H1 (cell line): ENCODE results near the gene FRMD4A. TPM values are rescaled to one million over a fixed set of nuclear protein-coding genes. Genes with fewer than 3 reads are reported as not detected.

Experiments
- CTCF ChIA-PET: fragments of 300-600 bp; sonication (Branson Sonifier 250); formaldehyde crosslinking; loops from one replicate; lab custom pipeline; 2021; ENCODE audit not compliant: partially characterized antibody; lab: Charles Lee
- POLR2A ChIA-PET: fragments of 300-600 bp; sonication (Branson Sonifier 250); formaldehyde crosslinking; loops from one replicate; lab custom pipeline; 2021; ENCODE audit warnings: inconsistent platforms; ENCODE audit not compliant: partially characterized antibody; lab: Charles Lee
- DNase-seq, 2 experiments: peaks; one replicate each; pipeline versions ENCODE4 v3.0.0 to v3.0.0-alpha.2; 2010 to 2022; ENCODE audit warnings: low spot score in 2 of 2, low read depth in 1 of 2, mixed read lengths in 1 of 2
- FAIRE-seq: peaks from 2 replicates; lab custom pipeline; 2011; peaks lifted over from hg19 to GRCh38; lab: Jason Lieb, UNC
- H2AFZ ChIP-seq: 2 replicates; pipeline ENCODE4 v1.8.1; 2012; ENCODE audit warnings: low read length, inconsistent platforms
- H2AK5ac ChIP-seq: 2 replicates; pipeline ENCODE4 v1.6.1; 2013; ENCODE audit warnings: low read depth, low read length
- H2BK120ac ChIP-seq: replicated peaks from 2 replicates; pipeline ENCODE3; 2013; ENCODE audit warnings: low read depth, low read length, inconsistent platforms
- H2BK12ac ChIP-seq: 2 replicates; pipeline ENCODE4 v1.6.1; 2013; ENCODE audit warnings: low read depth, low read length
- H2BK15ac ChIP-seq: 2 replicates; pipeline ENCODE4 v1.6.1; 2013; ENCODE audit warnings: low read length
- H2BK20ac ChIP-seq: 2 replicates; pipeline ENCODE4 v1.6.1; 2013; ENCODE audit warnings: low read length
- H2BK5ac ChIP-seq: 2 replicates; pipeline ENCODE4 v1.6.1; 2013; ENCODE audit warnings: low read depth, low read length
- H3K14ac ChIP-seq: 2 replicates; pipeline ENCODE4 v1.6.1; 2013; ENCODE audit warnings: inconsistent platforms; ENCODE audit not compliant: insufficient read length
- H3K18ac ChIP-seq: 2 replicates; pipeline ENCODE4 v1.6.1; 2013; ENCODE audit warnings: low read length; ENCODE audit errors: extremely low read depth
- H3K23ac ChIP-seq: 2 replicates; pipeline ENCODE4 v1.6.1; 2013; ENCODE audit warnings: inconsistent platforms; ENCODE audit not compliant: insufficient read length
- H3K23me2 ChIP-seq: 2 replicates; pipeline ENCODE4 v1.6.1; 2013; ENCODE audit warnings: low read depth, low read length
- H3K27ac ChIP-seq: 2 replicates; pipeline ENCODE4 v1.6.1; 2011; ENCODE audit warnings: low read depth, low read length, inconsistent platforms
- H3K27me3 ChIP-seq, 4 experiments: replicated peaks in 1 of 4; 1 replicate in 1 of 4; 2 replicates in 3 of 4; pipeline versions ENCODE4 v1.6.1 to v1.8.1; 2011 to 2013; ENCODE audit warnings: low read length in 3 of 4, mild to moderate bottlenecking in 3 of 4, inconsistent platforms in 2 of 4, mixed read lengths in 2 of 4, moderate library complexity in 1 of 4; ENCODE audit not compliant: control insufficient read depth in 3 of 4, insufficient read depth in 3 of 4; ENCODE audit errors: extremely low read depth in 1 of 4
- H3K36me3 ChIP-seq, 4 experiments: 2 replicates each; pipeline versions ENCODE4 v1.6.1 to v1.8.1; 2011 to 2013; ENCODE audit warnings: mild to moderate bottlenecking in 4 of 4, low read length in 3 of 4, moderate library complexity in 2 of 4, control low read depth in 1 of 4, inconsistent platforms in 1 of 4; ENCODE audit not compliant: insufficient read depth in 4 of 4, control insufficient read depth in 2 of 4
- H3K4ac ChIP-seq: replicated peaks from 2 replicates; pipeline ENCODE3; 2013; ENCODE audit warnings: low read length, low read depth, mixed read lengths, inconsistent platforms; ENCODE audit not compliant: insufficient read length
- H3K4me1 ChIP-seq, 4 experiments: replicated peaks in 1 of 4; 1 replicate in 1 of 4; 2 replicates in 3 of 4; pipeline versions ENCODE4 v1.6.1 to v1.8.1; 2011 to 2013; ENCODE audit warnings: low read length in 3 of 4, inconsistent platforms in 2 of 4, mixed read lengths in 1 of 4; ENCODE audit not compliant: insufficient read depth in 4 of 4, control insufficient read depth in 3 of 4
- H3K4me2 ChIP-seq, 2 experiments: 2 replicates each; pipeline versions ENCODE4 v1.6.1 to v1.8.1; 2011 to 2013; ENCODE audit warnings: low read depth in 2 of 2, low read length in 2 of 2, control low read depth in 1 of 2, inconsistent platforms in 1 of 2, mild to moderate bottlenecking in 1 of 2; ENCODE audit not compliant: insufficient read depth in 1 of 2
- H3K4me3 ChIP-seq, 4 experiments: fragments of 200-600, 300-600 bp in 1 of 4; sonication (generic), shearing (Covaris generic), sonication (Bioruptor Twin) in 1 of 4; 2 replicates each; pipeline versions ENCODE4 v1.5.1 to v1.8.1; 2011 to 2016; ENCODE audit warnings: low read length in 4 of 4, low read depth in 3 of 4, control low read depth in 2 of 4, inconsistent platforms in 2 of 4, mild to moderate bottlenecking in 2 of 4, mixed read lengths in 1 of 4, moderate library complexity in 1 of 4; ENCODE audit not compliant: insufficient read depth in 2 of 4; ENCODE audit errors: extremely low read depth in 1 of 4
- H3K56ac ChIP-seq: replicated peaks from 2 replicates; pipeline ENCODE3; 2013; ENCODE audit warnings: low read depth, mild to moderate bottlenecking, mixed read lengths, low read length, inconsistent platforms; ENCODE audit not compliant: insufficient read length
- H3K79me1 ChIP-seq: 2 replicates; pipeline ENCODE4 v1.6.1; 2013; ENCODE audit warnings: low read depth, low read length, control low read depth
- H3K79me2 ChIP-seq, 2 experiments: 2 replicates each; pipeline versions ENCODE4 v1.6.1 to v1.8.1; 2012 to 2013; ENCODE audit warnings: low read length in 2 of 2, mild to moderate bottlenecking in 2 of 2, inconsistent platforms in 1 of 2; ENCODE audit not compliant: insufficient read depth in 2 of 2, control insufficient read depth in 1 of 2
- H3K9ac ChIP-seq, 4 experiments: replicated peaks in 1 of 4; 1 replicate in 1 of 4; 2 replicates in 3 of 4; pipeline versions ENCODE4 v1.6.1 to v1.8.1; 2011 to 2013; ENCODE audit warnings: low read depth in 3 of 4, low read length in 3 of 4, control low read depth in 2 of 4, mild to moderate bottlenecking in 2 of 4, moderate library complexity in 2 of 4, inconsistent platforms in 1 of 4; ENCODE audit errors: extremely low read depth in 1 of 4
- H3K9me3 ChIP-seq, 2 experiments: 2 replicates each; pipeline versions ENCODE4 v1.6.1 to v1.8.1; 2012 to 2013; ENCODE audit warnings: mild to moderate bottlenecking in 2 of 2, moderate library complexity in 2 of 2, control low read depth in 1 of 2, inconsistent platforms in 1 of 2, low read depth in 1 of 2, low read length in 1 of 2, mixed read lengths in 1 of 2; ENCODE audit not compliant: insufficient read depth in 2 of 2
- H4K20me1 ChIP-seq, 2 experiments: replicated peaks in 1 of 2; 2 replicates each; pipeline versions ENCODE3 to v1.8.1; 2011 to 2013; ENCODE audit warnings: inconsistent platforms in 2 of 2, low read length in 2 of 2, mild to moderate bottlenecking in 1 of 2; ENCODE audit not compliant: insufficient read depth in 2 of 2, control insufficient read depth in 1 of 2
- H4K5ac ChIP-seq: 2 replicates; pipeline ENCODE4 v1.6.1; 2013; ENCODE audit warnings: low read length, low read depth, mixed read lengths, inconsistent platforms; ENCODE audit not compliant: insufficient read length
- H4K8ac ChIP-seq: 2 replicates; pipeline ENCODE4 v1.8.0; 2013; ENCODE audit warnings: mild to moderate bottlenecking, moderate library complexity, low read length, inconsistent platforms; ENCODE audit not compliant: insufficient read depth; ENCODE audit errors: extremely low read depth
- H4K91ac ChIP-seq: replicated peaks from 2 replicates; pipeline ENCODE3; 2013; ENCODE audit warnings: low read length, mixed read lengths, inconsistent platforms; ENCODE audit not compliant: insufficient read length
- ATF3 ChIP-seq: IDR thresholded peaks from 2 replicates; pipeline ENCODE4 v1.6.1; 2011; ENCODE audit warnings: low read depth, mild to moderate bottlenecking, low read length; ENCODE audit not compliant: insufficient read depth
- JUND ChIP-seq: IDR thresholded peaks from 2 replicates; pipeline ENCODE4 v1.6.1; 2011; ENCODE audit warnings: mild to moderate bottlenecking, improper control_type of control experiment, low read length
- WGBS, 2 experiments: shearing (Covaris generic) in 1 of 2; methylation state at CpG; one replicate each; pipeline versions ENCODE4 v1.1.6 to v1.1.7; 2013 to 2015; ENCODE audit warnings: low lambda C conversion rate in 2 of 2, mixed read lengths in 2 of 2, inconsistent platforms in 1 of 2, low coverage in 1 of 2, missing lambda C conversion rate in 1 of 2; ENCODE audit not compliant: insufficient replicate concordance in 2 of 2, insufficient coverage in 1 of 2, insufficient read length in 1 of 2; ENCODE audit errors: extremely low coverage in 1 of 2, missing lambda C conversion rate in 1 of 2; 5-methylcytosine and 5-hydroxymethylcytosine counted together
- polyA plus RNA-seq, 7 experiments: library from polyadenylated mRNA; depleted of rRNA in 3 of 7; stranded (reverse) in 5 of 7; unstranded in 2 of 7; fragments of >200 nt in 5 of 7; fragments of 200-250 nt in 2 of 7; gene quantifications; 1 replicate in 5 of 7; 2 replicates in 1 of 7; 4 replicates in 1 of 7; pipeline versions ENCODE4 v1.2.1 to v1.2.3, GENCODE V29; 2011 to 2013; ENCODE audit warnings: missing spikeins in 2 of 7, mixed read lengths in 2 of 7
- total RNA-seq: library from RNA; stranded (reverse); fragmentation: NEBNext Ultra II Directional; extraction: Animal tissue kit (Norgen Biotek cat#: 25700); gene quantifications from 2 replicates; pipeline ENCODE4 v1.2.1, GENCODE V29; 2021

FRMD4A gene
- total and polyA plus RNA-seq, 2 of the 8 experiments (the other 6 are each of a cell fraction or from before 2014, with no cell fraction given), result 38.6 to 39.6 TPM

GRCh38 chr10:14014423-14014822, 316.3 kb downstream of the FRMD4A start:
- H3K18ac ChIP-seq, result no peak overlapping the region
- peaks cover 5 to 11% (median 9%) of the 10 kb centered on the region in 4 experiments; a peak in 6 of 7 replicates for H3K4me1 ChIP-seq
- H3K9ac ChIP-seq, result no peak overlapping the region
- H4K20me1 ChIP-seq, result no peaks in the 10 kb centered on the region
- H4K8ac ChIP-seq, result no peak overlapping the region
- H3K56ac ChIP-seq, result no peak overlapping the region
- ChIA-PET POLR2A (no interaction called here), CTCF (interaction anchor here (1.0 kb wide), 1 partner anchor 182 kb away, joined by 3 read pairs; no protein-coding TSS in a partner anchor)
- H3K79me1 ChIP-seq, result no peaks in the 10 kb centered on the region
- DNase-seq (no peak), FAIRE-seq (no peak)
- no peaks in the 10 kb centered on the region for H3K23me2 ChIP-seq
- H3K36me3 ChIP-seq, result no peaks in the 10 kb centered on the region
- no peaks in the 10 kb centered on the region; a peak in 1 of 7 replicates for H3K27me3 ChIP-seq
- H2AK5ac ChIP-seq, result no peak overlapping the region
- H3K27ac ChIP-seq, result no peak overlapping the region
- no peak overlapping the region for H2BK120ac ChIP-seq
- no peak overlapping the region for H2BK15ac ChIP-seq
- H2BK5ac ChIP-seq, result no peak overlapping the region
- H2BK20ac ChIP-seq, result no peak overlapping the region
- H3K4me3 ChIP-seq, result no peak overlapping the region
- H3K9me3 ChIP-seq, result no peaks in the 10 kb centered on the region
- H3K4me2 ChIP-seq, result no peak overlapping the region
- no peak overlapping the region for H2BK12ac ChIP-seq
- H2AFZ ChIP-seq, result no peak overlapping the region
- no peaks in the 10 kb centered on the region; a peak in 1 of 4 replicates for H3K79me2 ChIP-seq
- 88% methylated on average over 5 of the region's 5 CpGs; no CpG with 5 or more reads in 1 of the 2 experiments for WGBS, 2 experiments
- no peak overlapping the region for H3K4ac ChIP-seq
- H4K5ac ChIP-seq, result no peak overlapping the region
- no peak overlapping the region for H4K91ac ChIP-seq
- H3K14ac ChIP-seq, result no peak overlapping the region
- no peak overlapping the region for H3K23ac ChIP-seq
- TF ChIP-seq ATF3 (no peak), JUND (no peak)
